GM18499 (cell line): Measurements from ENCODE around the gene CISD3.

ENCODE experiments used
- ATAC-seq: cut with Tn5 transposase; IDR thresholded peaks from one replicate; pipeline ENCODE4 v1.9.1; 2021; ENCODE audit warnings: moderate number of reproducible peaks; ENCODE audit not compliant: insufficient read depth, unreplicated experiment

Gene CISD3

DNA sequence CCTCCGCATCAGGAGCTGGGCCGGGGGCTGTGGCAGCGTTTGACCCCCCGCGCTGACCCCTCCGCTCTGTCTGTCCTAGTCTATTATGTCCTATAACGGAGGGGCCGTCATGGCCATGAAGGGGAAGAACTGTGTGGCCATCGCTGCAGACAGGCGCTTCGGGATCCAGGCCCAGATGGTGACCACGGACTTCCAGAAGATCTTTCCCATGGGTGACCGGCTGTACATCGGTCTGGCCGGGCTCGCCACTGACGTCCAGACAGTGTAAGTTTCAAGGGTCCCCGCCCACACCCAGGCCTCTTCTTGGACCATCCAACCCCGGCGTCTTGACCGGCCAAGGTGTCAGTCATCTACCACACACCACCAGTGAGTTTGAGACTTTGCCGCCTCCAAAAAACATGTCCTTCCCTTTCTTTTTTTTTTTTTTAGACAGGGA, 22.9 kb downstream of the CISD3 start:
- no peak for ATAC-seq

- no peak for ATAC-seq
These were observed 31.5 kb downstream of the CISD3 start for GRCh38 chr17:38761612-38762011.

- no peak for ATAC-seq
These were observed 32.1 kb downstream of the CISD3 start for GRCh38 chr17:38762231-38762630.

- ATAC-seq, result no peak
These were observed 36.2 kb downstream of the CISD3 start for GRCh38 chr17:38766341-38766740.

DNA sequence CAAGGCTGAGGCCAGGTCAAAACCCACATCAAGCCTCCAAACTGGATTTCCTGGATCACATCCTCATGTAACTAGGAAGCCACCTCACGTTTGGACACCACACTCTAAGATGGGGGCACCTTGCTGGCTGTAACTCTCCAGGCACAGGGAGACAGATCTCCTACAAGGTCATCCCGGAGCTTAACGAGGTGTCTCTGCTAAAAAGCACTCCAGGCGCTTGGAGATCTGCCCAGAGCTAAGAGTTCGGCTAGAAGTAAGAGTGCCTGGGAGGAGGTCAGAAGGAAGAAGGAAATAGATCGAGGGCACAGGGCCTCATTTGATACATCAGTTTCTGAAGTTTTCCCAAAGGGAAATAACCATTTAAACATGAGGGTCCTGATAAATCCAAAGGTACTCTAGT, 38.3 kb downstream of the CISD3 start:
- ATAC-seq, result no peak

- no peak for ATAC-seq
These were observed 43.1 kb downstream of the CISD3 start for GRCh38 chr17:38773258-38773657.

- ATAC-seq, result no peak
These were observed 47.6 kb downstream of the CISD3 start for GRCh38 chr17:38777641-38778250.

GRCh38 chr17:38779965-38780752, 50.0 kb downstream of the CISD3 start:
- ATAC-seq, result no peak

GRCh38 chr17:38783227-38783626, 53.1 kb downstream of the CISD3 start:
- no peak for ATAC-seq
